ENCODE measurements around the gene GLI3.

DNA sequence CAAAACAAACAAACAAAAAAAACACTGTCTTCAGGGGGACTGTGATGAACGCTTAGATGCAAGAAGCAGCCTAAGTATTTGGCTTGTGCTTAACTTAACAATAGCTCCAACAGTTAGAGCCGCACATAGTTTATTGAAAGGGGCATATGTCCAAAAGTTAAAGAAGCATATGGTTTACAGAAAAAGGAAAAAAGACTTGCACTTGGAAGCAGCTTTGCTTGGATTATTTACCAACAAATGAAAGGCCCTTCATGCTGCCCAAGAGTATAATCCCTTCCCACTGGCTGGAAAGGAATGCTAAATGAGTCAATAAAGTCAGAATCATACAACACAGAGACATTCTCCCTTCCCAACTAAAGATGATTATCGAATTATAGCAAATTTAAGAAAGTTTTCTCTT, 77.9 kb downstream of the GLI3 start:
- TF ChIP-seq, protein P1, sequence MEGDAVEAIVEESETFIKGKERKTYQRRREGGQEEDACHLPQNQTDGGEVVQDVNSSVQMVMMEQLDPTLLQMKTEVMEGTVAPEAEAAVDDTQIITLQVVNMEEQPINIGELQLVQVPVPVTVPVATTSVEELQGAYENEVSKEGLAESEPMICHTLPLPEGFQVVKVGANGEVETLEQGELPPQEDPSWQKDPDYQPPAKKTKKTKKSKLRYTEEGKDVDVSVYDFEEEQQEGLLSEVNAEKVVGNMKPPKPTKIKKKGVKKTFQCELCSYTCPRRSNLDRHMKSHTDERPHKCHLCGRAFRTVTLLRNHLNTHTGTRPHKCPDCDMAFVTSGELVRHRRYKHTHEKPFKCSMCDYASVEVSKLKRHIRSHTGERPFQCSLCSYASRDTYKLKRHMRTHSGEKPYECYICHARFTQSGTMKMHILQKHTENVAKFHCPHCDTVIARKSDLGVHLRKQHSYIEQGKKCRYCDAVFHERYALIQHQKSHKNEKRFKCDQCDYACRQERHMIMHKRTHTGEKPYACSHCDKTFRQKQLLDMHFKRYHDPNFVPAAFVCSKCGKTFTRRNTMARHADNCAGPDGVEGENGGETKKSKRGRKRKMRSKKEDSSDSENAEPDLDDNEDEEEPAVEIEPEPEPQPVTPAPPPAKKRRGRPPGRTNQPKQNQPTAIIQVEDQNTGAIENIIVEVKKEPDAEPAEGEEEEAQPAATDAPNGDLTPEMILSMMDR (IDR thresholded peaks at IDR 0.05), result no peak
- TF ChIP-seq SREBF2 (IDR thresholded peaks at IDR 0.05) (no peak), EP300 (IDR thresholded peaks at IDR 0.05) (no peak), MYC (IDR thresholded peaks at IDR 0.05; ENCODE audit: borderline replicate concordance, low read length) (no peak), ESRRA (IDR thresholded peaks at IDR 0.05; ENCODE audit: borderline replicate concordance, low read length) (no peak), POLR2A (IDR thresholded peaks at IDR 0.05; ENCODE audit: low read length) (no peak), CBX2 (IDR thresholded peaks at IDR 0.05; ENCODE audit: borderline replicate concordance, low read depth) (no peak), KDM1A (IDR thresholded peaks at IDR 0.05; ENCODE audit: low read depth) (no peak), HOXA7 (CRISPR knock-in tag; IDR thresholded peaks at IDR 0.05) (no peak), ZNF302 (CRISPR knock-in tag; IDR thresholded peaks at IDR 0.05) (no peak)
- TF ChIP-seq, protein P2, sequence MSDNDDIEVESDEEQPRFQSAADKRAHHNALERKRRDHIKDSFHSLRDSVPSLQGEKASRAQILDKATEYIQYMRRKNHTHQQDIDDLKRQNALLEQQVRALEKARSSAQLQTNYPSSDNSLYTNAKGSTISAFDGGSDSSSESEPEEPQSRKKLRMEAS (IDR thresholded peaks at IDR 0.05), result no peak
- TF ChIP-seq, protein P3, sequence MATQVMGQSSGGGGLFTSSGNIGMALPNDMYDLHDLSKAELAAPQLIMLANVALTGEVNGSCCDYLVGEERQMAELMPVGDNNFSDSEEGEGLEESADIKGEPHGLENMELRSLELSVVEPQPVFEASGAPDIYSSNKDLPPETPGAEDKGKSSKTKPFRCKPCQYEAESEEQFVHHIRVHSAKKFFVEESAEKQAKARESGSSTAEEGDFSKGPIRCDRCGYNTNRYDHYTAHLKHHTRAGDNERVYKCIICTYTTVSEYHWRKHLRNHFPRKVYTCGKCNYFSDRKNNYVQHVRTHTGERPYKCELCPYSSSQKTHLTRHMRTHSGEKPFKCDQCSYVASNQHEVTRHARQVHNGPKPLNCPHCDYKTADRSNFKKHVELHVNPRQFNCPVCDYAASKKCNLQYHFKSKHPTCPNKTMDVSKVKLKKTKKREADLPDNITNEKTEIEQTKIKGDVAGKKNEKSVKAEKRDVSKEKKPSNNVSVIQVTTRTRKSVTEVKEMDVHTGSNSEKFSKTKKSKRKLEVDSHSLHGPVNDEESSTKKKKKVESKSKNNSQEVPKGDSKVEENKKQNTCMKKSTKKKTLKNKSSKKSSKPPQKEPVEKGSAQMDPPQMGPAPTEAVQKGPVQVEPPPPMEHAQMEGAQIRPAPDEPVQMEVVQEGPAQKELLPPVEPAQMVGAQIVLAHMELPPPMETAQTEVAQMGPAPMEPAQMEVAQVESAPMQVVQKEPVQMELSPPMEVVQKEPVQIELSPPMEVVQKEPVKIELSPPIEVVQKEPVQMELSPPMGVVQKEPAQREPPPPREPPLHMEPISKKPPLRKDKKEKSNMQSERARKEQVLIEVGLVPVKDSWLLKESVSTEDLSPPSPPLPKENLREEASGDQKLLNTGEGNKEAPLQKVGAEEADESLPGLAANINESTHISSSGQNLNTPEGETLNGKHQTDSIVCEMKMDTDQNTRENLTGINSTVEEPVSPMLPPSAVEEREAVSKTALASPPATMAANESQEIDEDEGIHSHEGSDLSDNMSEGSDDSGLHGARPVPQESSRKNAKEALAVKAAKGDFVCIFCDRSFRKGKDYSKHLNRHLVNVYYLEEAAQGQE (IDR thresholded peaks at IDR 0.05), result no peak
- TF ChIP-seq, protein P4, sequence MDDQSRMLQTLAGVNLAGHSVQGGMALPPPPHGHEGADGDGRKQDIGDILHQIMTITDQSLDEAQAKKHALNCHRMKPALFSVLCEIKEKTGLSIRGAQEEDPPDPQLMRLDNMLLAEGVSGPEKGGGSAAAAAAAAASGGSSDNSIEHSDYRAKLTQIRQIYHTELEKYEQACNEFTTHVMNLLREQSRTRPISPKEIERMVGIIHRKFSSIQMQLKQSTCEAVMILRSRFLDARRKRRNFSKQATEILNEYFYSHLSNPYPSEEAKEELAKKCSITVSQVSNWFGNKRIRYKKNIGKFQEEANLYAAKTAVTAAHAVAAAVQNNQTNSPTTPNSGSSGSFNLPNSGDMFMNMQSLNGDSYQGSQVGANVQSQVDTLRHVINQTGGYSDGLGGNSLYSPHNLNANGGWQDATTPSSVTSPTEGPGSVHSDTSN (IDR thresholded peaks at IDR 0.05), result no peak
